BLaER1 treated with 17β-estradiol and CSF1 and Interleukin-3, amounts not matched to agents 10 nM and 100 nM (cell line): ENCODE data around the gene RAB18.

Experiments used
- H3K27ac ChIP-seq, 11 experiments: shearing (Covaris generic); formaldehyde crosslinking; 2 replicates each; pipeline ENCODE4 v1.8.1; 2022
- H3K27me3 ChIP-seq, 11 experiments: shearing (Covaris generic); formaldehyde crosslinking; 2 replicates each; pipeline ENCODE4 v1.8.1; 2022
- H3K36me3 ChIP-seq, 11 experiments: shearing (Covaris generic); formaldehyde crosslinking; 2 replicates each; pipeline ENCODE4 v1.8.1; 2022
- H3K4me1 ChIP-seq, 10 experiments: shearing (Covaris generic); formaldehyde crosslinking; 2 replicates each; pipeline ENCODE4 v1.8.1; 2022
- H3K4me2 ChIP-seq, 11 experiments: shearing (Covaris generic); formaldehyde crosslinking; 2 replicates each; pipeline ENCODE4 v1.8.1; 2022
- H3K4me3 ChIP-seq, 10 experiments: shearing (Covaris generic); formaldehyde crosslinking; 2 replicates each; pipeline ENCODE4 v1.8.1; 2022
- H3K9ac ChIP-seq, 11 experiments: shearing (Covaris generic); formaldehyde crosslinking; 2 replicates each; pipeline ENCODE4 v1.8.1; 2022
- H3K9me3 ChIP-seq, 11 experiments: shearing (Covaris generic); formaldehyde crosslinking; replicated peaks in 1 of 11; 2 replicates each; pipeline ENCODE4 v1.8.1; 2022
- H4K20me1 ChIP-seq, 11 experiments: shearing (Covaris generic); formaldehyde crosslinking; 2 replicates each; pipeline ENCODE4 v1.8.1; 2022
- Cebpa-rat ChIP-seq, 11 experiments: shearing (Covaris generic); IDR thresholded peaks; 2 replicates each; pipeline ENCODE4 v1.8.1; 2022

RAB18 gene

GRCh38 chr10:27470885-27471284 lies 33.2 kb upstream of the RAB18 start:
- Histone ChIP-seq H3K36me3 (peaks cover 0 to 4% (median 0%) of the 10 kb centered on the region in 11 experiments; a peak in 1 of 22 replicates), H3K9ac (no peak overlapping the region), H3K4me1 (peaks cover 0 to 9% (median 7%) of the 10 kb centered on the region in 10 experiments; a peak in 16 of 20 replicates), H4K20me1 (no peaks in the 10 kb centered on the region), H3K27ac (no peak overlapping the region), H3K4me2 (no peak overlapping the region), H3K27me3 (no peaks in the 10 kb centered on the region), H3K9me3 (peaks cover 10 to 35% (median 33%) of the 10 kb centered on the region in 11 experiments; a peak in 21 of 22 replicates), H3K4me3 (no peak overlapping the region)
- TF ChIP-seq Cebpa-rat (IDR thresholded peaks at IDR 0.05) = no peak

GRCh38 chr10:27474741-27475140 lies 29.4 kb upstream of the RAB18 start:
- H3K36me3 ChIP-seq = no peaks in the 10 kb centered on the region
- no peak overlapping the region for H3K9ac ChIP-seq
- TF ChIP-seq Cebpa-rat (IDR thresholded peaks at IDR 0.05) = no peak
- H3K4me2 ChIP-seq = no peak overlapping the region
- H3K27ac ChIP-seq = no peak overlapping the region
- H3K4me1 ChIP-seq = no peaks in the 10 kb centered on the region; a peak in 1 of 20 replicates
- peaks cover 10 to 23% (median 21%) of the 10 kb centered on the region in 11 experiments; a peak in 21 of 22 replicates for H3K9me3 ChIP-seq
- no peak overlapping the region for H3K4me3 ChIP-seq
- H4K20me1 ChIP-seq = no peaks in the 10 kb centered on the region
- no peaks in the 10 kb centered on the region for H3K27me3 ChIP-seq

GRCh38 chr10:27479016-27479415 lies 25.1 kb upstream of the RAB18 start:
- Histone ChIP-seq H3K9ac (no peak overlapping the region), H3K27ac (no peak overlapping the region), H3K4me2 (no peak overlapping the region), H3K4me1 (peaks cover 0 to 29% (median 9%) of the 10 kb centered on the region in 10 experiments; a peak in 12 of 20 replicates), H3K27me3 (no peaks in the 10 kb centered on the region), H3K36me3 (no peaks in the 10 kb centered on the region), H3K9me3 (peaks cover 10 to 29% (median 23%) of the 10 kb centered on the region in 11 experiments; a peak in 21 of 22 replicates), H3K4me3 (no peak overlapping the region), H4K20me1 (no peaks in the 10 kb centered on the region)
- no peak for TF ChIP-seq Cebpa-rat (IDR thresholded peaks at IDR 0.05)

GRCh38 chr10:27481486-27481885 lies 22.6 kb upstream of the RAB18 start:
- no peaks in the 10 kb centered on the region for H4K20me1 ChIP-seq
- H3K4me2 ChIP-seq = peak overlapping the region in 5 of 11 experiments; percentile 4 to 67 (median 36); a peak in 10 of 22 replicates
- peak overlapping the region in 2 of 11 experiments; percentile 4 to 22; a peak in 1 of 22 replicates for H3K27ac ChIP-seq
- H3K4me1 ChIP-seq = peaks cover 0 to 29% (median 9%) of the 10 kb centered on the region in 10 experiments; a peak in 12 of 20 replicates
- no peaks in the 10 kb centered on the region for H3K36me3 ChIP-seq
- H3K4me3 ChIP-seq = no peak overlapping the region
- TF ChIP-seq Cebpa-rat (IDR thresholded peaks at IDR 0.05) = no peak
- H3K9ac ChIP-seq = no peak overlapping the region
- H3K9me3 ChIP-seq = peaks cover 10 to 29% (median 23%) of the 10 kb centered on the region in 11 experiments; a peak in 21 of 22 replicates
- H3K27me3 ChIP-seq = no peaks in the 10 kb centered on the region

- H3K27me3 ChIP-seq = no peaks in the 10 kb centered on the region
- no peaks in the 10 kb centered on the region for H4K20me1 ChIP-seq
- H3K4me1 ChIP-seq = peaks cover 0 to 29% (median 9%) of the 10 kb centered on the region in 10 experiments; a peak in 12 of 20 replicates
- H3K9ac ChIP-seq = no peak overlapping the region
- no peak overlapping the region for H3K27ac ChIP-seq
- TF ChIP-seq Cebpa-rat (IDR thresholded peaks at IDR 0.05) = no peak
- no peaks in the 10 kb centered on the region for H3K36me3 ChIP-seq
- peaks cover 13 to 28% (median 23%) of the 10 kb centered on the region in 11 experiments for H3K9me3 ChIP-seq
- no peak overlapping the region for H3K4me2 ChIP-seq
- H3K4me3 ChIP-seq = no peak overlapping the region
Observed at GRCh38 chr10:27482984-27483956, 20.8 kb upstream of the RAB18 start.

GRCh38 chr10:27485368-27485767 lies 18.7 kb upstream of the RAB18 start:
- no peaks in the 10 kb centered on the region for H3K36me3 ChIP-seq
- no peaks in the 10 kb centered on the region for H4K20me1 ChIP-seq
- peaks cover 7 to 20% (median 16%) of the 10 kb centered on the region in 11 experiments; a peak in 18 of 22 replicates for H3K9me3 ChIP-seq
- no peaks in the 10 kb centered on the region for H3K27me3 ChIP-seq
- TF ChIP-seq Cebpa-rat (IDR thresholded peaks at IDR 0.05) = no peak
- H3K27ac ChIP-seq = no peak overlapping the region
- peaks cover 0 to 26% (median 9%) of the 10 kb centered on the region in 10 experiments; a peak in 12 of 20 replicates for H3K4me1 ChIP-seq
- H3K4me2 ChIP-seq = no peak overlapping the region
- no peak overlapping the region for H3K4me3 ChIP-seq
- H3K9ac ChIP-seq = no peak overlapping the region

GRCh38 chr10:27485986-27486385 lies 18.1 kb upstream of the RAB18 start:
- Histone ChIP-seq H3K4me2 (no peak overlapping the region), H4K20me1 (no peaks in the 10 kb centered on the region), H3K9me3 (peaks cover 12 to 26% (median 22%) of the 10 kb centered on the region in 11 experiments), H3K4me1 (peaks cover 0 to 20% (median 9%) of the 10 kb centered on the region in 10 experiments; a peak in 12 of 20 replicates), H3K36me3 (peaks cover 0 to 4% (median 2%) of the 10 kb centered on the region in 11 experiments; a peak in 5 of 22 replicates), H3K4me3 (no peak overlapping the region), H3K9ac (no peak overlapping the region), H3K27me3 (no peaks in the 10 kb centered on the region), H3K27ac (no peak overlapping the region)
- TF ChIP-seq Cebpa-rat (IDR thresholded peaks at IDR 0.05) = no peak

- Histone ChIP-seq H3K9me3 (peaks cover 25 to 47% (median 39%) of the 10 kb centered on the region in 11 experiments), H3K36me3 (peaks cover 0 to 13% (median 5%) of the 10 kb centered on the region in 11 experiments; a peak in 5 of 22 replicates), H3K27me3 (no peaks in the 10 kb centered on the region), H3K27ac (no peak overlapping the region), H4K20me1 (no peaks in the 10 kb centered on the region), H3K4me2 (no peak overlapping the region), H3K4me3 (peak overlapping the region in 2 of 10 experiments; percentile 4 to 27; a peak in 1 of 20 replicates), H3K4me1 (no peaks in the 10 kb centered on the region), H3K9ac (no peak overlapping the region)
- no peak for TF ChIP-seq Cebpa-rat (IDR thresholded peaks at IDR 0.05)
Observed at GRCh38 chr10:27490807-27491206, 13.3 kb upstream of the RAB18 start.
